Measurements from ENCODE around the gene SSTR1. TPM values are rescaled to one million over a fixed set of nuclear protein-coding genes. Genes with fewer than 3 reads are reported as not detected.
"Not testable (repeated sequence)": the region's sequence is repeated elsewhere in the genome, so short reads cannot be mapped to it uniquely, and the experiment has no call there.

The SSTR1 gene
- total RNA-seq, 1 experiment from 2014 or later: 0.07 TPM

DNA sequence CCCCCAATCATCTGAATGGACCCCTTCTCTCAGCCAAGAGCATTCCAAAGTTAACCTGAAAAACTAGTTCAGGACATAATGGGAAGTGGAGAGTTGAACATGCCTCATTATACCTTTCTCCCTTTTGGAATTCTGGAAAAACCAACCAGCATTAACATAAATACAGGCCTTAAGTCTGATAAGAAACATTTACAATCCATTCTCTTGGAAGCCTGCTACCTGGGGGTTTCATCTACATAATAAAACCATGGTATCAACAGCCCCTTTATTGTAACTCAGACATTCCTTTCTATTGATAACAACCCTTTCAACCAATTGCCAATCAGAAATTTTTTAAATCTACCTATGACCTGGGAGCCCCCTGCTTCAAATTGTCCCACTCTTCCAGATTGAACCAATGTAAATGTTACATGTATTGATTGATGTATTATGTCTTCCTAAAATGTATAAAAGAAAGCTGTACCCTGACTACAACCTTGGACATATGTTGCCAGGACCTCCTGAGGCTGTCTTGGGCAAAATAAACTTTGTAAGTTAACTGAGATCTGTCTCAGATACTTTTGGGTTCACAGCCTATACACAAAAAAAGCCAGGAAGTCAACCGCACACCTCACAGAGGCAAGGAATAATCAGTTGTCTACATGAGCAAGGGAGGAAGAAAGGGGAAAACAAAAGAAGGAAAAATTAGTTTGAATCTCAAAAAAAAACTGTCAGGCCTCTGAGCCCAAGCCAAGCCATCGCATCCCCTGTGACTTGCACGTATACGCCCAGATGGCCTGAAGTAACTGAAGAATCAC lies 17.6 kb upstream of the SSTR1 start:
- no peaks in the 10 kb centered on the region for H3K27me3 ChIP-seq (ENCODE audit: low read length)
- intact Hi-C loops (cut with micrococcal nuclease): no loop called here
- no peaks in the 10 kb centered on the region for H3K9me2 ChIP-seq (replicated peaks; ENCODE audit: low read length)
- H3K27ac ChIP-seq (ENCODE audit: low read length): no peak overlapping the region
- no peaks in the 10 kb centered on the region for H3F3A ChIP-seq (ENCODE audit: low read length, unreplicated experiment)
- no peak for ATAC-seq
- no peak overlapping the region for H3K4me2 ChIP-seq (ENCODE audit: low read length)
- H3K36me3 ChIP-seq (ENCODE audit: low read depth, low read length): no peaks in the 10 kb centered on the region
- POLR2A ChIA-PET (ENCODE audit: unreplicated experiment): no interaction called here
- H3K9ac ChIP-seq (ENCODE audit: low read length): no peak overlapping the region
- no peaks in the 10 kb centered on the region for H3K79me2 ChIP-seq (ENCODE audit: low read length)
- CTCF ChIA-PET: interaction anchor here (0.6 kb wide), 1 partner anchor 18 kb away, joined by 3 read pairs; no protein-coding TSS in a partner anchor
- DNase-seq: no peak
- H3K9me3 ChIP-seq (ENCODE audit: low read length): no peaks in the 10 kb centered on the region
- no peak overlapping the region for H3K4me3 ChIP-seq (ENCODE audit: low read length)
- H4K20me1 ChIP-seq (ENCODE audit: low read length): no peaks in the 10 kb centered on the region
- BruUV-seq (replicated peaks): no TSS peak
- no peak overlapping the region for H2AFZ ChIP-seq (ENCODE audit: low read length)
- no peak for TF ChIP-seq EZH2 (IDR thresholded peaks at IDR 0.05; ENCODE audit: low read length, unreplicated experiment)
- TF ChIP-seq EZH2phosphoT487 (IDR thresholded peaks at IDR 0.05; ENCODE audit: borderline replicate concordance, low read length): no peak
- TF ChIP-seq, protein P1, sequence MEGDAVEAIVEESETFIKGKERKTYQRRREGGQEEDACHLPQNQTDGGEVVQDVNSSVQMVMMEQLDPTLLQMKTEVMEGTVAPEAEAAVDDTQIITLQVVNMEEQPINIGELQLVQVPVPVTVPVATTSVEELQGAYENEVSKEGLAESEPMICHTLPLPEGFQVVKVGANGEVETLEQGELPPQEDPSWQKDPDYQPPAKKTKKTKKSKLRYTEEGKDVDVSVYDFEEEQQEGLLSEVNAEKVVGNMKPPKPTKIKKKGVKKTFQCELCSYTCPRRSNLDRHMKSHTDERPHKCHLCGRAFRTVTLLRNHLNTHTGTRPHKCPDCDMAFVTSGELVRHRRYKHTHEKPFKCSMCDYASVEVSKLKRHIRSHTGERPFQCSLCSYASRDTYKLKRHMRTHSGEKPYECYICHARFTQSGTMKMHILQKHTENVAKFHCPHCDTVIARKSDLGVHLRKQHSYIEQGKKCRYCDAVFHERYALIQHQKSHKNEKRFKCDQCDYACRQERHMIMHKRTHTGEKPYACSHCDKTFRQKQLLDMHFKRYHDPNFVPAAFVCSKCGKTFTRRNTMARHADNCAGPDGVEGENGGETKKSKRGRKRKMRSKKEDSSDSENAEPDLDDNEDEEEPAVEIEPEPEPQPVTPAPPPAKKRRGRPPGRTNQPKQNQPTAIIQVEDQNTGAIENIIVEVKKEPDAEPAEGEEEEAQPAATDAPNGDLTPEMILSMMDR (conservative IDR thresholded peaks at IDR 0.05; ENCODE audit: low read depth, low read length): no peak
- no peaks in the 10 kb centered on the region for H3K4me1 ChIP-seq (ENCODE audit: insufficient read depth, low read length)

DNA sequence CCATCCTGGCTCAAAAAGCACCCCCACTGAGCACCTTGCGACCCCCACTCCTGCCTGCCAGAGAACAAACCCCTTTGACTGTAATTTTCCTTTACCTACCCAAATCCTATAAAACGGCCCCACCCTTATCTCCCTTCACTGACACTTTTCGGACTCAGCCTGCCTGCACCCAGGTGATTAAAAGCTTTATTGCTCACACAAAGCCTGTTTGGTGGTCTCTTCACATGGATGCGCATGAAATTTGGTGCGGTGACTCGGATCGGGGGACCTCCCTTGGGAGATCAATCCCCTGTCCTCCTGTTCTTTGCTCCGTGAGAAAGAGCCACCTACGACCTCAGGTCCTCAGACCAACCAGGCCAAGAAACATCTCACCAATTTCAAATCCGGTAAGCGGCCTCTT lies 16.9 kb upstream of the SSTR1 start:
- BruUV-seq (replicated peaks); H3K9me3 ChIP-seq (ENCODE audit: low read length); ATAC-seq; CTCF ChIA-PET; H3K79me2 ChIP-seq (ENCODE audit: low read length); intact Hi-C loops (cut with micrococcal nuclease); H3K27me3 ChIP-seq (ENCODE audit: low read length); H3K4me3 ChIP-seq (ENCODE audit: low read length); H3K27ac ChIP-seq (ENCODE audit: low read length); DNase-seq; H2AFZ ChIP-seq (ENCODE audit: low read length); H3K36me3 ChIP-seq (ENCODE audit: low read depth, low read length); H4K20me1 ChIP-seq (ENCODE audit: low read length); POLR2A ChIA-PET (ENCODE audit: unreplicated experiment); H3F3A ChIP-seq (ENCODE audit: low read length, unreplicated experiment); H3K9me2 ChIP-seq (replicated peaks; ENCODE audit: low read length); H3K9ac ChIP-seq (ENCODE audit: low read length); H3K4me1 ChIP-seq (ENCODE audit: insufficient read depth, low read length); H3K4me2 ChIP-seq (ENCODE audit: low read length): not testable (repeated sequence)

DNA sequence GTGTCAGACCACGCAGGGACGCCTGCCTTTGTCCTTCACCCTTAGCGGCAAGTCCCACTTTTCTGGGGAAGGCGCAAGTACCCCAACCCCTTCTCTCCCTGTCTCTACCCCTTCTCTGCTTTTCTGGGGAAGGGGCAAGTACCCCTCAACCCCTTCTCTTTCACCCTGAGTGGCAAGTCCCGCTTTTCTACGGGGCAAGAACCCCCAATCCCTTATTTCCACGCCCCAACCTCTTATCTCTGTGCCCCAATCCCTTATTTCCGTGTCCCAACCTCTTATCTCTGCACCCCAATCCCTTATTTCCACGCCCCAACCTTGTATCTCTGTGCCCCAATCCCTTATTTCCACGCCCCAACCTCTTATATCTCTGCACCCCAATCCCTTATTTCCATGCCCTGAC lies 16.2 kb upstream of the SSTR1 start:
- H3K9me2 ChIP-seq (replicated peaks; ENCODE audit: low read length); H3K4me2 ChIP-seq (ENCODE audit: low read length); H3F3A ChIP-seq (ENCODE audit: low read length, unreplicated experiment); H2AFZ ChIP-seq (ENCODE audit: low read length); H3K4me1 ChIP-seq (ENCODE audit: insufficient read depth, low read length); BruUV-seq (replicated peaks); intact Hi-C loops (cut with micrococcal nuclease); H3K36me3 ChIP-seq (ENCODE audit: low read depth, low read length); H3K27ac ChIP-seq (ENCODE audit: low read length); DNase-seq; H3K9me3 ChIP-seq (ENCODE audit: low read length); ATAC-seq; H3K4me3 ChIP-seq (ENCODE audit: low read length); H3K79me2 ChIP-seq (ENCODE audit: low read length); H3K9ac ChIP-seq (ENCODE audit: low read length); H3K27me3 ChIP-seq (ENCODE audit: low read length); CTCF ChIA-PET; H4K20me1 ChIP-seq (ENCODE audit: low read length); POLR2A ChIA-PET (ENCODE audit: unreplicated experiment): not testable (repeated sequence)

Data from PC-3 (cell line).